PFSK-1 (cell line): ENCODE data around the gene MZB1.

Source experiments
- FOXP2 ChIP-seq: optimal IDR thresholded peaks from 2 replicates; pipeline ENCODE3; 2011; ENCODE audit warnings: borderline replicate concordance, control low read depth, inconsistent platforms; ENCODE audit not compliant: insufficient read depth; ENCODE audit errors: extremely low read length, extremely low read depth
- POLR2AphosphoS5 ChIP-seq: IDR thresholded peaks from 2 replicates; pipeline ENCODE4 v1.6.1; 2012; ENCODE audit warnings: low read depth, mild to moderate bottlenecking, control low read depth, low read length, moderate library complexity
- SIN3A ChIP-seq: IDR thresholded peaks from 2 replicates; pipeline ENCODE4 v1.6.1; 2012; ENCODE audit warnings: mild to moderate bottlenecking, low read length, moderate library complexity, borderline replicate concordance; ENCODE audit not compliant: insufficient read depth
- TAF1 ChIP-seq: IDR thresholded peaks from 2 replicates; pipeline ENCODE4 v1.6.1; 2012; ENCODE audit warnings: low read length, control low read depth, borderline replicate concordance; ENCODE audit not compliant: insufficient read depth
- TF ChIP-seq, protein P1 (sequence below), 2 experiments: IDR thresholded peaks; 2 replicates each; pipeline versions ENCODE4 v1.6.1 to v1.8.0; 2011 to 2012; ENCODE audit warnings: low read depth in 2 of 2, low read length in 2 of 2, control low read depth in 1 of 2, inconsistent platforms in 1 of 2, mild to moderate bottlenecking in 1 of 2, moderate library complexity in 1 of 2; ENCODE audit not compliant: insufficient read depth in 1 of 2

- TF ChIP-seq TAF1 (no peak), POLR2AphosphoS5 (no peak), SIN3A (no peak), FOXP2 (no peak)
- TF ChIP-seq, protein P1, sequence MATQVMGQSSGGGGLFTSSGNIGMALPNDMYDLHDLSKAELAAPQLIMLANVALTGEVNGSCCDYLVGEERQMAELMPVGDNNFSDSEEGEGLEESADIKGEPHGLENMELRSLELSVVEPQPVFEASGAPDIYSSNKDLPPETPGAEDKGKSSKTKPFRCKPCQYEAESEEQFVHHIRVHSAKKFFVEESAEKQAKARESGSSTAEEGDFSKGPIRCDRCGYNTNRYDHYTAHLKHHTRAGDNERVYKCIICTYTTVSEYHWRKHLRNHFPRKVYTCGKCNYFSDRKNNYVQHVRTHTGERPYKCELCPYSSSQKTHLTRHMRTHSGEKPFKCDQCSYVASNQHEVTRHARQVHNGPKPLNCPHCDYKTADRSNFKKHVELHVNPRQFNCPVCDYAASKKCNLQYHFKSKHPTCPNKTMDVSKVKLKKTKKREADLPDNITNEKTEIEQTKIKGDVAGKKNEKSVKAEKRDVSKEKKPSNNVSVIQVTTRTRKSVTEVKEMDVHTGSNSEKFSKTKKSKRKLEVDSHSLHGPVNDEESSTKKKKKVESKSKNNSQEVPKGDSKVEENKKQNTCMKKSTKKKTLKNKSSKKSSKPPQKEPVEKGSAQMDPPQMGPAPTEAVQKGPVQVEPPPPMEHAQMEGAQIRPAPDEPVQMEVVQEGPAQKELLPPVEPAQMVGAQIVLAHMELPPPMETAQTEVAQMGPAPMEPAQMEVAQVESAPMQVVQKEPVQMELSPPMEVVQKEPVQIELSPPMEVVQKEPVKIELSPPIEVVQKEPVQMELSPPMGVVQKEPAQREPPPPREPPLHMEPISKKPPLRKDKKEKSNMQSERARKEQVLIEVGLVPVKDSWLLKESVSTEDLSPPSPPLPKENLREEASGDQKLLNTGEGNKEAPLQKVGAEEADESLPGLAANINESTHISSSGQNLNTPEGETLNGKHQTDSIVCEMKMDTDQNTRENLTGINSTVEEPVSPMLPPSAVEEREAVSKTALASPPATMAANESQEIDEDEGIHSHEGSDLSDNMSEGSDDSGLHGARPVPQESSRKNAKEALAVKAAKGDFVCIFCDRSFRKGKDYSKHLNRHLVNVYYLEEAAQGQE (IDR thresholded peaks at IDR 0.05; ENCODE audit: insufficient read depth in 1 of 2, low read depth in 2 of 2, low read length in 2 of 2) = no peak
Measured at GRCh38 chr5:139397921-139398320, 8.2 kb upstream of the MZB1 start.
